Neural progenitor cell (in vitro differentiated cells): ENCODE results near the gene KRTAP1-1. TPM values are rescaled to one million over a fixed set of nuclear protein-coding genes. Genes with fewer than 3 reads are reported as not detected.
A peak's percentile ranks its signal among the peaks of the same experiment; 100 is the strongest.

Experiments used
- DNase-seq: peaks from one replicate; pipeline ENCODE4 v3.0.0-alpha.2; 2016; ENCODE audit warnings: low spot score
- H2AFZ ChIP-seq: fragments of 200-600 bp; sonication (generic); replicated peaks from 2 replicates; pipeline ENCODE4 v1.6.1; 2016; ENCODE audit warnings: antibody characterized with exemption
- H3F3A ChIP-seq: fragments of 200-600 bp; sonication (generic); 2 replicates; pipeline ENCODE4 v1.6.1; 2016; ENCODE audit warnings: antibody characterized with exemption, low read depth
- H3K27ac ChIP-seq: fragments of 200-600 bp; sonication (generic); 2 replicates; pipeline ENCODE4 v1.5.1; 2016; ENCODE audit warnings: mild to moderate bottlenecking
- H3K27me3 ChIP-seq: fragments of 200-600 bp; sonication (generic); 2 replicates; pipeline ENCODE4 v1.6.1; 2016; ENCODE audit warnings: mild to moderate bottlenecking, moderate library complexity
- H3K36me3 ChIP-seq: fragments of 200-600 bp; sonication (generic); 2 replicates; pipeline ENCODE4 v1.5.1; 2016
- H3K4me1 ChIP-seq: fragments of 200-600 bp; sonication (generic); 2 replicates; pipeline ENCODE4 v1.6.1; 2016; ENCODE audit warnings: mixed run types
- H3K4me2 ChIP-seq: fragments of 200-600 bp; sonication (generic); 2 replicates; pipeline ENCODE4 v1.6.1; 2016
- H3K4me3 ChIP-seq: fragments of 200-600 bp; sonication (generic); 2 replicates; pipeline ENCODE4 v1.5.1; 2016
- H3K79me2 ChIP-seq: fragments of 200-600 bp; sonication (generic); 2 replicates; pipeline ENCODE4 v1.6.1; 2016; ENCODE audit warnings: low read depth
- H3K9ac ChIP-seq: fragments of 200-600 bp; sonication (generic); 2 replicates; pipeline ENCODE4 v1.6.1; 2016
- H3K9me3 ChIP-seq: fragments of 200-600 bp; sonication (generic); 2 replicates; pipeline ENCODE4 v1.5.1; 2016; ENCODE audit warnings: low read depth
- H4K20me1 ChIP-seq: fragments of 200-600 bp; sonication (generic); 2 replicates; pipeline ENCODE4 v1.6.1; 2016; ENCODE audit warnings: low read depth
- H3K27ac Mint-ChIP-seq: 3 replicates; pipeline ENCODE4 v1.8.0; 2021; ENCODE audit warnings: mixed read lengths
- H3K27me3 Mint-ChIP-seq: 2 replicates; pipeline ENCODE4 v1.8.0; 2022; ENCODE audit warnings: low read depth, mild to moderate bottlenecking, inconsistent platforms, moderate library complexity, mixed read lengths; ENCODE audit not compliant: insufficient read depth
- H3K36me3 Mint-ChIP-seq: 3 replicates; pipeline ENCODE4 v1.8.0; 2021; ENCODE audit warnings: mixed read lengths
- H3K4me1 Mint-ChIP-seq: 3 replicates; pipeline ENCODE4 v1.8.0; 2021; ENCODE audit warnings: mixed read lengths
- H3K4me3 Mint-ChIP-seq: 3 replicates; pipeline ENCODE4 v1.8.0; 2021; ENCODE audit warnings: mild to moderate bottlenecking, moderate library complexity, mixed read lengths
- H3K9me3 Mint-ChIP-seq: 3 replicates; pipeline ENCODE4 v1.8.0; 2020; ENCODE audit warnings: mixed read lengths
- CTCF ChIP-seq: fragments of 200-600 bp; sonication (generic); IDR thresholded peaks from 2 replicates; pipeline ENCODE4 v1.5.1; 2017; ENCODE audit warnings: antibody characterized with exemption, mild to moderate bottlenecking
- EZH2 ChIP-seq: fragments of 200-600 bp; sonication (generic); IDR thresholded peaks from 2 replicates; pipeline ENCODE4 v1.6.1; 2017; ENCODE audit warnings: antibody characterized with exemption, mild to moderate bottlenecking, moderate library complexity
- EZH2phosphoT487 ChIP-seq: fragments of 200-600 bp; sonication (generic); IDR thresholded peaks from 2 replicates; pipeline ENCODE4 v1.6.1; 2017; ENCODE audit warnings: antibody characterized with exemption
- total RNA-seq: library from RNA; depleted of rRNA; stranded (reverse); fragments of >200 nt; gene quantifications from 2 replicates; pipeline ENCODE4 v1.2.3, GENCODE V29; 2015; ENCODE audit warnings: low replicate concordance

KRTAP1-1 gene
- total RNA-seq, 1 donor from 2014 or later, result not detected

GRCh38 chr17:41009301-41009760 lies 31.9 kb downstream of the KRTAP1-1 start:
- no peaks in the 10 kb centered on the region for H3K79me2 ChIP-seq
- H3K4me1 Mint-ChIP-seq, result peaks cover 6% of the 10 kb centered on the region
- no peaks in the 10 kb centered on the region for H3K36me3 Mint-ChIP-seq
- H3K27ac Mint-ChIP-seq, result no peak overlapping the region
- H3K27me3 Mint-ChIP-seq, result no peaks in the 10 kb centered on the region
- H3K27ac ChIP-seq, result no peak overlapping the region
- H2AFZ ChIP-seq, result peak overlapping the region; percentile 8
- no peaks in the 10 kb centered on the region for H3K9me3 ChIP-seq
- DNase-seq, result peak; percentile 56
- peaks cover 18% of the 10 kb centered on the region for H3K4me1 ChIP-seq
- H3K27me3 ChIP-seq, result no peaks in the 10 kb centered on the region
- H4K20me1 ChIP-seq, result no peaks in the 10 kb centered on the region
- H3K36me3 ChIP-seq, result no peaks in the 10 kb centered on the region
- H3F3A ChIP-seq, result no peaks in the 10 kb centered on the region
- TF ChIP-seq EZH2, result no peak
- no peak for TF ChIP-seq CTCF
- no peak for TF ChIP-seq EZH2phosphoT487
- no peak overlapping the region for H3K4me3 ChIP-seq
- H3K4me3 Mint-ChIP-seq, result no peak overlapping the region
- H3K4me2 ChIP-seq, result peak overlapping the region; percentile 28
- no peak overlapping the region for H3K9ac ChIP-seq
- H3K9me3 Mint-ChIP-seq, result no peaks in the 10 kb centered on the region

DNA sequence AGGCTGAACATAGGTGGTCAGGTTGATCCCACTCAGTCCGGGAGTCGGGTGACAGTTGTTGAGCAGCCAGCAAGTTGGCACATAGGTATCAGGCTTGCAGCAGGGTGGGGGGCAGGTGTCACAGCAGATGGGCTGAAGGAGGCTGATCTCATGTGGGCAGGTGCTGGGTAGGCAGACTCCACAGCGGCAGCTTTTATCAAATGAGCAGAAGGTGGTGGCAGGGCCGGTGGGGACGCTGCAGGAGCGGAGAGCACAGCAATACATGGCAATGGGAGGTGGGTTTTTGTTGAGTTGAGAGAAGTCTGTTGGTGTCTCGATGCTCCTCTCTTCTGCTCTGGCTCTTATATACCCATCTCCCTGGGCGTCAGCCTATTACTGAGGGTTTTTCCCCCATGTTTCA lies 32.4 kb downstream of the KRTAP1-1 start, which contains the start of gene KRTAP3-1:
TSS of gene KRTAP3-1 (minus strand) at position 318 of the 400 bp plus-strand sequence. CDS start at position 264, 54 bp downstream.
- no peak for TF ChIP-seq CTCF
- TF ChIP-seq EZH2phosphoT487, result no peak
- TF ChIP-seq EZH2, result no peak
- H3K27ac Mint-ChIP-seq, result no peak within 1 kb of the TSS
- no peaks in the 10 kb centered on the region for H3K27me3 Mint-ChIP-seq

DNA sequence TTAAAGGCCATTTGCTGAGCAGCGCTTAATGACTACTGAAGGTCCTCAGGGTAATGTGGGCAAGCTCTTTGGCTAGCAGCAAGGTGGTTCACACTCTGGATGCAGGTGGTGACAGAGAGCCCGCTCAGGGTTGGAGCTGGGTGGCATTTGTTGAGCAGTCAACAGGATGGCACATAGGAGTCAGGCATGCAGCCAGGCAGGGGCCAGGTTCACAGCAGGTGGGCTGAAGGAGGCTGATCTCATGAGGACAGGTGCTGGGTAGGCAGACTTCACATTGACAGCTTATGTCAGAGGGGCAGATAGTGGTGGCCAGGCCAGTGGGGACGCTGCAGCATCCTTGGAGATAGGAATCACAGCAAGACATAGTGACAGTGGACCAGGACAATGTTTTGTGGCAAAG lies 36.9 kb downstream of the KRTAP1-1 start:
- Histone ChIP-seq H3K27me3 (no peaks in the 10 kb centered on the region), H4K20me1 (no peaks in the 10 kb centered on the region), H3K4me2 (no peak overlapping the region), H3K9me3 (no peaks in the 10 kb centered on the region), H3K27ac (no peak overlapping the region), H3K79me2 (no peaks in the 10 kb centered on the region), H3K4me1 (peaks cover 15% of the 10 kb centered on the region), H3K4me3 (no peak overlapping the region), H3K36me3 (no peaks in the 10 kb centered on the region), H3F3A (no peaks in the 10 kb centered on the region), H3K9ac (no peak overlapping the region), H2AFZ (no peak overlapping the region)
- no peak for DNase-seq
- H3K36me3 Mint-ChIP-seq, result no peaks in the 10 kb centered on the region
- TF ChIP-seq EZH2phosphoT487 (no peak), CTCF (no peak), EZH2 (no peak)
- H3K4me1 Mint-ChIP-seq, result peaks cover 6% of the 10 kb centered on the region
- no peaks in the 10 kb centered on the region for H3K9me3 Mint-ChIP-seq
- no peaks in the 10 kb centered on the region for H3K27me3 Mint-ChIP-seq
- no peak overlapping the region for H3K4me3 Mint-ChIP-seq
- no peak overlapping the region for H3K27ac Mint-ChIP-seq

More for the DNA sequence above, 32.4 kb downstream of the KRTAP1-1 start, which contains the start of gene KRTAP3-1:
- Histone ChIP-seq H3K4me3 (no peak within 1 kb of the TSS), H2AFZ (peak within 1 kb of the TSS; percentile 8), H3K36me3 (no peaks in the 10 kb centered on the region), H3K9me3 (no peaks in the 10 kb centered on the region), H3K4me1 (peaks cover 18% of the 10 kb centered on the region), H3K27ac (no peak within 1 kb of the TSS), H3K9ac (no peak within 1 kb of the TSS), H3F3A (no peaks in the 10 kb centered on the region), H3K27me3 (no peaks in the 10 kb centered on the region), H3K79me2 (no peaks in the 10 kb centered on the region), H4K20me1 (no peaks in the 10 kb centered on the region), H3K4me2 (peak within 1 kb of the TSS; percentile 28)
- peaks cover 6% of the 10 kb centered on the region for H3K4me1 Mint-ChIP-seq
- DNase-seq, result no peak
- H3K4me3 Mint-ChIP-seq, result no peak within 1 kb of the TSS
- no peaks in the 10 kb centered on the region for H3K36me3 Mint-ChIP-seq
- H3K9me3 Mint-ChIP-seq, result no peaks in the 10 kb centered on the region
